GM18526 (cell line): ENCODE measurements around the gene KCNJ9.

Experiments
- POLR2A ChIP-seq: IDR thresholded peaks from 3 replicates; pipeline ENCODE4 v1.6.1; 2011; ENCODE audit not compliant: insufficient read length; ENCODE audit errors: extremely low read depth

Gene KCNJ9

GRCh38 chr1:160061369-160062229, 19.7 kb upstream of the KCNJ9 start:
- TF ChIP-seq POLR2A = no peak

DNA sequence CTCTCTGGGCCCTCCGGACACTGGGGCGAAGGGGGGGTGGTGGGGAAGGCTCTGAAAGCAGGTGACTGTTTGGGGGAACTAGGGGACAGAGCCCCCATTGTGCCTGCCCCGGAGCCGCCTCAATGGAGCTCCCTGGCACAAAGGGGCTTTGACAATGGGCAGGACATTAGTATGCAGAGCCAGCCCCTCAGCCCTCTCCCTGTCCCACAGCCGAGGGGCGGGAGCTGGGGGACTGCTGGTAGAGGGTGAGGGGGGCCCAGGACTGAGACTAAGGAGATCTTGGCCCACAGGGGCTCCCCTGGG, 19.2 kb upstream of the KCNJ9 start:
- TF ChIP-seq POLR2A = no peak

GRCh38 chr1:160063176-160063575, 18.2 kb upstream of the KCNJ9 start:
- TF ChIP-seq POLR2A = no peak

GRCh38 chr1:160064164-160064563, 17.2 kb upstream of the KCNJ9 start:
- no peak for TF ChIP-seq POLR2A

DNA sequence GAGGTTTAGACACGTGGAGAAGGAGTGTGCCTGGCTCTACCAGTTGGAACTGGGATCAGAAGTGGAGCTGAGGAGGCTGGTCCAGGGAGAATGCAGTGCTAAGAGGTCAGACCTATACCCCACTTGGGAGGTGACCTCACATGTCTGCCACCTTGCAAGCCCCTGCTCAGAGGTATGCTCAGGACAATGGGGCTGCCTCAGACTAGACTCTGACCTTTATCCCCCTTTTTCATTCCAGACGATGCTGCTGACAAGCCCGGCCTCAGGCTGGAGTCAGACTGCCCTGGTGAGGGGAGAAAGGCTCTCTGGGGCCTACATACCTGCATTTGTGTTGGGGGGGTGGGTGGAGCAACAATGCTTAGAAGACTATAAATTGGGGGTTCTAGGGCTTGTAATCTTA, 16.6 kb upstream of the KCNJ9 start:
- no peak for TF ChIP-seq POLR2A

- TF ChIP-seq POLR2A = no peak
Measured at GRCh38 chr1:160066829-160067745, 14.3 kb upstream of the KCNJ9 start.

DNA sequence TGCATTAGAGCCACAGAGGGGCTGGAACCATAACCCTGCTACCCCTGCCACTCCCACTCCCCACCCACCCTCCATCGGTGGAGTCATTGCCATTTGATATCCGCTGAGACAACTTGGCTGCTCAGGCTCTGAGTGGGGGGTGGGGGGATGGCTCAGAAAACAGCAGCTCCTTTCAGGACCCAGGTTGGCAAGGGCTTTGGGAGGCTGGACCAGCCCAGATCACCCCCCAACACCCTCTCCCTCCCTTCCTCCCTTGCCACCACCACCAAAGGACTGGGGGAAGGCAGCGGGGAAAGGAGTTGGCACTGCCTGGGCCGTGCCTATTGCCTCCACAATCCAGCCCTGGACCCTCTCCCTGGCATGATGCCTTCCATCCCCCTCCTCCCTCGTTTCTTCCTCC, 13.1 kb upstream of the KCNJ9 start:
- TF ChIP-seq POLR2A = no peak

GRCh38 chr1:160069460-160070231, 11.7 kb upstream of the KCNJ9 start, which contains the start of gene KCNJ10:
Gene KCNJ10, minus strand, starts transcription at chr1:160070160. Its CDS starts 27,628 bp downstream, at chr1:160042532.
- no peak for TF ChIP-seq POLR2A

- TF ChIP-seq POLR2A = no peak
Measured at GRCh38 chr1:160070243-160071163, 10.8 kb upstream of the KCNJ9 start.

DNA sequence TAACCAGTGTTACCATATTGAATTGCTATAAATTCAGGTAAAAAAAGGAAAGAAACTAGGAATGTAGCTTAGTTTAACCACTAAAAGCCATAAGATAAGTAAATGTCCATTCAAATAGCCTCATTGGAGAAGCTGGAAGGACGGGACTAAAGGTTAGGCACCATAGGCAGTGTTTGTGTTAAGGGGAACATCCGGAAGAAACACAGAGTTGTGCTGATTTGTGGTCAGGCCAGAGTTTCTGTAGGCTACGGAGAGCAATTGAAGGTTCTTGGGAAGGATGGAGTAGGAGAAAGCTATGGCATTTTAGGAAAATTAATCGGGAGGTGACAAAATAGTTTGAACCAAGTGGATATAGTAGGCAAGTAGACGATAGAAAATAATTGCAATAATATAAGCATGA, 10.0 kb upstream of the KCNJ9 start:
- no peak for TF ChIP-seq POLR2A

GRCh38 chr1:160074865-160075264, 6.5 kb upstream of the KCNJ9 start:
- TF ChIP-seq POLR2A = no peak

DNA sequence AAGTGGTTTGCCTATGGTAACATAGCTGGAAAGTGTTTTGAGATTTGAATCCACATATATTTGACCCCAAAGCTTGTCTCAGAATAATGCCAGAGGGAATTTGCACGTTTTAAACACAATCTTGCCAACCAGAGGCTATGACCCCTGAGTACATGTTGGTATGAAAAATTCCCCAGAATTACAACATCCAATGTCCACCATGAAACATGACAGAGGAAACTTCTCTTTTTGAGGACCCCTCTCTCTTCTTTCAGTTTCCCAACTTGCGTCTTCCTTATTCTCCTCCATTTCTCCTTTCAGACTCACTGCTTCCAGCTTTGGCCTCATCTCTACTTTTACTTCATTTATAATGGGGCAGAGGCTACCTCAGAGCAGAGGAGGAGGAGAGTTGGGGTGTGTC, 5.5 kb upstream of the KCNJ9 start:
- no peak for TF ChIP-seq POLR2A

- TF ChIP-seq POLR2A = no peak
Measured at GRCh38 chr1:160076295-160076694, 5.0 kb upstream of the KCNJ9 start.

- no peak for TF ChIP-seq POLR2A
Measured at GRCh38 chr1:160077486-160077885, 3.9 kb upstream of the KCNJ9 start.
